ENCODE measurements around the gene CENPF. TPM values are rescaled to one million over a fixed set of nuclear protein-coding genes. Genes with fewer than 3 reads are reported as not detected.

Gene CENPF
- total RNA-seq, 2 experiments from 2014 or later = 125 to 135 TPM

GRCh38 chr1:214678386-214678785 lies 75.4 kb downstream of the CENPF start:
- H3K27ac Mint-ChIP-seq = no peak overlapping the region
- no peak overlapping the region for H3K4me3 Mint-ChIP-seq
- POLR2A ChIA-PET = no interaction called here
- peaks cover 3% of the 10 kb centered on the region for H3K9me3 Mint-ChIP-seq
- H3K27me3 Mint-ChIP-seq = peaks cover 2% of the 10 kb centered on the region
- DNase-seq = no peak
- no peaks in the 10 kb centered on the region for H3K4me1 Mint-ChIP-seq
- peaks cover 8% of the 10 kb centered on the region for H3K36me3 Mint-ChIP-seq (ENCODE audit: low read depth)
- CTCF ChIA-PET = no interaction called here

- H3K4me1 Mint-ChIP-seq = no peaks in the 10 kb centered on the region
- H3K9me3 Mint-ChIP-seq = no peaks in the 10 kb centered on the region
- CTCF ChIA-PET = no interaction called here
- no peak for DNase-seq
- H3K36me3 Mint-ChIP-seq (ENCODE audit: low read depth) = no peaks in the 10 kb centered on the region
- no peak overlapping the region for H3K27ac Mint-ChIP-seq
- peaks cover 2% of the 10 kb centered on the region for H3K27me3 Mint-ChIP-seq
- H3K4me3 Mint-ChIP-seq = no peak overlapping the region
- POLR2A ChIA-PET = no interaction called here
Observed at GRCh38 chr1:214683621-214684020, 80.6 kb downstream of the CENPF start.

GRCh38 chr1:214685906-214686305 lies 82.9 kb downstream of the CENPF start:
- no peaks in the 10 kb centered on the region for H3K27me3 Mint-ChIP-seq
- H3K4me3 Mint-ChIP-seq = no peak overlapping the region
- no peaks in the 10 kb centered on the region for H3K36me3 Mint-ChIP-seq (ENCODE audit: low read depth)
- H3K9me3 Mint-ChIP-seq = no peaks in the 10 kb centered on the region
- ChIA-PET CTCF (no interaction called here), POLR2A (no interaction called here)
- DNase-seq = no peak
- H3K27ac Mint-ChIP-seq = no peak overlapping the region
- no peaks in the 10 kb centered on the region for H3K4me1 Mint-ChIP-seq

- Mint-ChIP-seq H3K27ac (no peak overlapping the region), H3K27me3 (no peaks in the 10 kb centered on the region), H3K4me1 (no peaks in the 10 kb centered on the region), H3K36me3 (ENCODE audit: low read depth) (no peaks in the 10 kb centered on the region), H3K4me3 (no peak overlapping the region), H3K9me3 (no peaks in the 10 kb centered on the region)
- ChIA-PET POLR2A (no interaction called here), CTCF (no interaction called here)
- no peak for DNase-seq
Observed at GRCh38 chr1:214686497-214686896, 83.5 kb downstream of the CENPF start.

- DNase-seq = no peak
- H3K36me3 Mint-ChIP-seq (ENCODE audit: low read depth) = no peaks in the 10 kb centered on the region
- no peaks in the 10 kb centered on the region for H3K9me3 Mint-ChIP-seq
- H3K27me3 Mint-ChIP-seq = no peaks in the 10 kb centered on the region
- no peak overlapping the region for H3K4me3 Mint-ChIP-seq
- ChIA-PET CTCF (no interaction called here), POLR2A (no interaction called here)
- no peak overlapping the region for H3K27ac Mint-ChIP-seq
- no peaks in the 10 kb centered on the region for H3K4me1 Mint-ChIP-seq
Observed at GRCh38 chr1:214688891-214689290, 85.9 kb downstream of the CENPF start.

GRCh38 chr1:214694769-214695168 lies 91.8 kb downstream of the CENPF start:
- ChIA-PET POLR2A (no interaction called here), CTCF (no interaction called here)
- H3K4me3 Mint-ChIP-seq = no peak overlapping the region
- no peaks in the 10 kb centered on the region for H3K27me3 Mint-ChIP-seq
- no peaks in the 10 kb centered on the region for H3K36me3 Mint-ChIP-seq (ENCODE audit: low read depth)
- H3K4me1 Mint-ChIP-seq = no peaks in the 10 kb centered on the region
- H3K9me3 Mint-ChIP-seq = no peaks in the 10 kb centered on the region
- no peak overlapping the region for H3K27ac Mint-ChIP-seq
- DNase-seq = no peak

DNA sequence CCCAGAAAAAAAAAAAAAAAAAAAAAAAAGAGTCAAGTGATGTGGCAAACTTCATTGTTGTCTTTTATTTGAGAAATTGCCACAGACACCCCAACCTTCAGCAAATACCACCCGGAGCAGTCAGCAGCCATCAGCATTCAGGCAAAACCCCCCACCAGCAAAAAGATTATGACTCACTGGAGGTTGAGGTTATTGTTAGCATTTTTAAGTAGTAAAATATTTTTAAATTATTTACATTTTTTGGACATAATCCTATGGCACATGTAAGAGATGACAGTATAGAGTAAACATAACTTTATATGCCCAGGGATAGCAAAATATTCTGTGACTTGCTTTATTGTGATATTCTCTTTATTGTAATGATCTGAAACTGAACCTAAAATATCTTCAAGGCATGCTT lies 95.6 kb downstream of the CENPF start:
- Mint-ChIP-seq H3K4me1 (no peaks in the 10 kb centered on the region), H3K36me3 (ENCODE audit: low read depth) (no peaks in the 10 kb centered on the region), H3K27ac (no peak overlapping the region), H3K9me3 (no peaks in the 10 kb centered on the region), H3K4me3 (no peak overlapping the region), H3K27me3 (no peaks in the 10 kb centered on the region)
- POLR2A ChIA-PET = no interaction called here
- DNase-seq = no peak
- CTCF ChIA-PET = no interaction called here

- no peak for DNase-seq
- Mint-ChIP-seq H3K36me3 (ENCODE audit: low read depth) (no peaks in the 10 kb centered on the region), H3K27ac (no peak overlapping the region), H3K4me1 (no peaks in the 10 kb centered on the region), H3K27me3 (no peaks in the 10 kb centered on the region), H3K4me3 (no peak overlapping the region), H3K9me3 (no peaks in the 10 kb centered on the region)
- ChIA-PET CTCF (no interaction called here), POLR2A (no interaction called here)
Observed at GRCh38 chr1:214700437-214700836, 97.4 kb downstream of the CENPF start.

DNA sequence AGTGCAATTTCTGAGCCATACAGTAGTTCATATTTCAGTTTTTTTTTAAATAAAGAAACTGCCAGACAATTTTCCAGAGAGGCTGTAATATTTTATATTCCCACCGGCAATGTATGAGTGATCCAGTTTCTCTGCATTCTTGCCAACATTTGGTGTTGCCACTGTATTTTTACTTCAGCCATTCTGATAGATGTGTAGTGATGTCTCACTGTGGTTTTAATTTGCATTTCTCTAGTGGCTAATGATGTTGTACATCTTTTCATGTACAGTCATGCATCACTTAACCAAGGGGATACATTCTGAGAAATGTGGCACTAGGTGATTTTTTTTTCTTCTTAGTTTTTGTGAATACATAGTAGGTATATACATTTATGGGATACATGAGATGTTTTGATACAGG lies 99.6 kb downstream of the CENPF start:
- Mint-ChIP-seq H3K4me3 (no peak overlapping the region), H3K4me1 (no peaks in the 10 kb centered on the region), H3K9me3 (no peaks in the 10 kb centered on the region), H3K27me3 (no peaks in the 10 kb centered on the region), H3K36me3 (ENCODE audit: low read depth) (no peaks in the 10 kb centered on the region), H3K27ac (no peak overlapping the region)
- ChIA-PET POLR2A (no interaction called here), CTCF (no interaction called here)
- DNase-seq = no peak

DNA sequence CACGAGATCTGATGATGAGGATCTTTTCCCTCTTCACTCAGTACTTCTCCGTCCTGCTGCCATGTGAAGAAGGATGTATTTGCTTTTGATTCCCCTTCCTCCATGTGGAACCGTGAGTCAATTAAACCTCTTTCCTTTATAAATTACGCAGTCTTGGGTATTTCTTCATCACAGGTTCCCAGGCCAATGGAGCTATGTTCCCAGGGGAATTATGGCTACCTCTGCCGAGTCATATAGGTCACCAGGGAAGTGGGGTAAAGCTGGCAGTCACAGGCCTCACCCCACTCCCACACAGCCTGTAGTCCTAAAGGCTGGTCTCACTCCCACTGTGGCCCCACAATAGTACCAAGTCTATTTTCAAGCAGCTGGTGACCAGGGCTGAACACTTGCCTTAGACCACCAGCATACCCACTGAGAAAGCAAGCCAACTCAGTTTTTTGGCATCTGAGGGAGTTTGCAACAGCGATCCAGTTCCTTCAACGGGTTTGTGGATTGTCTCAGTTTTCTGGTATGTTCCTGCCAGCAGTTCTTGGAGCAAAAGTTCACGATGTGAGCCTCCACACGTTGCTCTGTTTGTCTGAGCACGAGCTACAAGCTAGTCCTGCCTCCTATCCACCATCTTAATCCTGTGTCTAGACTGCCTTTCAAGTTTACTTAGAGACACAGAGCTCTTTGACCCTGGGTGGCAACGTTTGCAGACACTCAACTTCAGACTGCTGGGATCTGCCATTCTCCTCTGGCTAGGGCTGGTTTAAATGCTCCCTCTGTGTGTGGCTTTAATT lies 104.5 kb downstream of the CENPF start:
- no peak for DNase-seq
- Mint-ChIP-seq H3K4me3 (no peak overlapping the region), H3K9me3 (no peaks in the 10 kb centered on the region), H3K4me1 (no peaks in the 10 kb centered on the region), H3K36me3 (ENCODE audit: low read depth) (no peaks in the 10 kb centered on the region), H3K27ac (no peak overlapping the region), H3K27me3 (no peaks in the 10 kb centered on the region)
- ChIA-PET CTCF (no interaction called here), POLR2A (no interaction called here)

DNA sequence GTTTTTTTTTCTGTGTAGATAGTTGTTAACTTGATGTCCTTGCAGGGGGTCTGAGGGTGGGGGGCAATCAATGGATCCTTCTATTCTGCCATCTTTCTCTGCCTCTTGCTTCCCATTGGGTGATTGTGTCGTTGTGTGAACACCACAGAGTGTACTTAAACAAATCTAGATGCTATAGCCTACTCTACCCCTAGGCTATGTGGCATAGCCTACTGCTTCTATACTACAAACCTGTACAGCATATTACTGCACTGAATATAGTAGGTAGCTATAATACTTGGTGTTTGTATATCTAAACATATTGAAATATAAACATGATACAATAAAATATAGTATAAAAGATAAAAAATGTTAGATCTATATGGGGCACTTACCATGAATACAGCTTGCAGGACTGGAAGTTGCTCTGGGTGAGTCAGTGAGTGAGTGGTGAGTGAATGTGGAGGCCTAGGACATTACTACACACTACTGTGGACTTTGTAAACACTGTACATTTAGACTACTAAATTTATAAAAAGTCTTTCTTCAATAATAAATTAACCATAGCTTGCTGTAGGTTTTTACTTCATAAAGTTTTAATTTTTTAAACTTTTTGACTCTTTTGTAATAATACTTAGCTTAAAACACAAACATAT lies 105.4 kb downstream of the CENPF start:
- no peak for DNase-seq
- Mint-ChIP-seq H3K4me3 (no peak overlapping the region), H3K27me3 (no peaks in the 10 kb centered on the region), H3K4me1 (no peaks in the 10 kb centered on the region), H3K9me3 (no peaks in the 10 kb centered on the region), H3K36me3 (ENCODE audit: low read depth) (no peaks in the 10 kb centered on the region), H3K27ac (no peak overlapping the region)
- ChIA-PET CTCF (no interaction called here), POLR2A (no interaction called here)

GRCh38 chr1:214709241-214709640 lies 106.2 kb downstream of the CENPF start:
- no peaks in the 10 kb centered on the region for H3K4me1 Mint-ChIP-seq
- no peak overlapping the region for H3K4me3 Mint-ChIP-seq
- ChIA-PET POLR2A (no interaction called here), CTCF (no interaction called here)
- no peaks in the 10 kb centered on the region for H3K9me3 Mint-ChIP-seq
- no peaks in the 10 kb centered on the region for H3K27me3 Mint-ChIP-seq
- H3K27ac Mint-ChIP-seq = no peak overlapping the region
- no peaks in the 10 kb centered on the region for H3K36me3 Mint-ChIP-seq (ENCODE audit: low read depth)
- DNase-seq = no peak

DNA sequence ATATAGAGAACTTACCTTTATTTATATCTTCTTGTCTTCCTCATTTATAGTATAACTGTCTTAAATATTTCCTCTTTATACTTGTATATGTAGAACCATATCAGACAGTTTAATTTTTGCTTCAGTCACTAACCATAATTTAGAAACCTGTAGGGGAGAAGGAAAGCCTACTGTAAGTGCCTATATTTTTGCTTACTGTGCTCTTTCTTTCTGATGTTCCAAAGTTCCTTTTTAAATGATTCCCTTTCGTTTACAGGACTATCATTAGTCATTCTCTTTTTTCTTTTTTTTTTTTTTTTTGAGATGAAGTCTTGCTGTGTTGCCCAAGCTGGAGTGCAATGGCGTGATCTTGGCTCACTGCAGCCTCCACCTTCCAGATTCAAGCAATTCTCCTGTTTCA lies 109.7 kb downstream of the CENPF start:
- H3K9me3 Mint-ChIP-seq = no peaks in the 10 kb centered on the region
- no peak overlapping the region for H3K4me3 Mint-ChIP-seq
- no peak for DNase-seq
- no peak overlapping the region for H3K27ac Mint-ChIP-seq
- ChIA-PET POLR2A (no interaction called here), CTCF (no interaction called here)
- H3K4me1 Mint-ChIP-seq = no peaks in the 10 kb centered on the region
- no peaks in the 10 kb centered on the region for H3K27me3 Mint-ChIP-seq
- H3K36me3 Mint-ChIP-seq (ENCODE audit: low read depth) = no peaks in the 10 kb centered on the region

Data from activated CD4-positive, alpha-beta memory T cell treated with anti-CD3 and anti-CD28 coated beads, Interleukin-2, amount 10 ng/mL, durations not matched to agents 7 days and 5 days (primary cell).